Breast epithelium (tissue), 3 donors: Measurements from ENCODE around the gene SNAPC4.

ENCODE experiments used
- CTCF ChIP-seq, 3 donors: fragments of 450-650 bp; IDR thresholded peaks; one replicate each; pipeline ENCODE4 v1.5.1; 2016 to 2017; ENCODE audit warnings: antibody characterized with exemption in 3 of 3, mild to moderate bottlenecking in 3 of 3, moderate library complexity in 3 of 3
- POLR2A ChIP-seq: fragments of 450-650 bp; IDR thresholded peaks from one replicate; pipeline ENCODE4 v1.6.1; 2016; ENCODE audit warnings: antibody characterized with exemption, mild to moderate bottlenecking, moderate library complexity
- POLR2AphosphoS5 ChIP-seq, 3 donors: sonication (generic); formaldehyde crosslinking; IDR thresholded peaks; one replicate each; pipeline ENCODE4 v1.6.1; 2017; ENCODE audit warnings: antibody characterized with exemption in 3 of 3

GRCh38 chr9:136376457-136376856, 23.5 kb downstream of the SNAPC4 start:
- TF ChIP-seq CTCF (IDR thresholded peaks at IDR 0.05) (no peak), POLR2A (no peak), POLR2AphosphoS5 (IDR thresholded peaks at IDR 0.05) (no peak)
